Natural killer cell treated with Interleukin-12 subunit alpha and Interleukin-12 subunit beta and Interleukin-15 and Interleukin-18, amount 100 ng/mL, for 72 hours (primary cell): ENCODE results near the gene MAG. TPM values are rescaled to one million over a fixed set of nuclear protein-coding genes. Genes with fewer than 3 reads are reported as not detected.

Experiments
- ATAC-seq, 2 donors: fragments of 150-1000 bp; cut with Tn5 transposase in 1 of 2; sonication (Bioruptor Pico), chemical (Tn5 transposase) in 1 of 2; 2 replicates each; pipeline ENCODE4 v1.10.0; 2021
- DNase-seq: peaks from one replicate; pipeline ENCODE4 v3.0.0; 2022; ENCODE audit warnings: low spot score
- H3K27ac Mint-ChIP-seq, 2 donors: 1 replicate in 1 of 2; 2 replicates in 1 of 2; pipeline ENCODE4 v1.8.0; 2022; ENCODE audit warnings: mixed read lengths in 2 of 2, mild to moderate bottlenecking in 1 of 2, moderate library complexity in 1 of 2
- H3K27me3 Mint-ChIP-seq, 2 donors: 1 replicate in 1 of 2; 2 replicates in 1 of 2; pipeline ENCODE4 v1.8.0; 2022; ENCODE audit warnings: mixed read lengths in 2 of 2
- H3K36me3 Mint-ChIP-seq: one replicate; pipeline ENCODE4 v1.8.0; 2022; ENCODE audit warnings: mixed read lengths
- H3K4me1 Mint-ChIP-seq, 2 donors: 1 replicate in 1 of 2; 2 replicates in 1 of 2; pipeline ENCODE4 v1.8.0; 2022; ENCODE audit warnings: low read depth in 2 of 2, mixed read lengths in 2 of 2, mild to moderate bottlenecking in 1 of 2
- H3K4me3 Mint-ChIP-seq: one replicate; pipeline ENCODE4 v1.8.0; 2022; ENCODE audit warnings: mixed read lengths
- H3K9me3 Mint-ChIP-seq: 2 replicates; pipeline ENCODE4 v1.8.0; 2022; ENCODE audit warnings: mixed read lengths
- total RNA-seq, 2 donors: library from RNA; stranded (reverse); gene quantifications; one replicate each; pipeline ENCODE4 v1.2.3, GENCODE V29; 2022

The MAG gene
- total RNA-seq, 2 donors from 2014 or later, result 0.38 TPM; not detected in 1

- ATAC-seq (peak; percentile 28 to 62), DNase-seq (peak; percentile 75)
- Mint-ChIP-seq H3K9me3 (no peaks in the 10 kb centered on the region), H3K27me3 (no peaks in the 10 kb centered on the region), H3K4me3 (peak within 1 kb of the TSS; percentile 92), H3K27ac (peak within 1 kb of the TSS; percentile 88), H3K4me1 (peaks cover 19 to 31% of the 10 kb centered on the region in 2 donors), H3K36me3 (peaks cover 9% of the 10 kb centered on the region)
Observed at GRCh38 chr19:35268536-35269437, 23.2 kb upstream of the MAG start, which contains the start of gene USF2. Gene USF2 (plus strand): TSS chr19:35268962. CDS start chr19:35269102, 140 bp downstream.

GRCh38 chr19:35269438-35270117 is 22.4 kb upstream of the MAG start:
- H3K27ac Mint-ChIP-seq, result peak overlapping the region in 1 of 2 donors; percentile 16
- H3K4me1 Mint-ChIP-seq, result peaks cover 19 to 31% of the 10 kb centered on the region in 2 donors
- no peaks in the 10 kb centered on the region for H3K27me3 Mint-ChIP-seq
- H3K36me3 Mint-ChIP-seq, result peaks cover 9% of the 10 kb centered on the region
- ATAC-seq (peak; percentile 71 to 81), DNase-seq (peak; percentile 87)
- H3K4me3 Mint-ChIP-seq, result peak overlapping the region; percentile 63
- no peaks in the 10 kb centered on the region for H3K9me3 Mint-ChIP-seq

GRCh38 chr19:35270381-35270811 is 21.6 kb upstream of the MAG start:
- peaks cover 9% of the 10 kb centered on the region for H3K36me3 Mint-ChIP-seq
- peaks cover 16 to 24% of the 10 kb centered on the region in 2 donors for H3K4me1 Mint-ChIP-seq
- no peak for ATAC-seq
- H3K27me3 Mint-ChIP-seq, result no peaks in the 10 kb centered on the region
- peak overlapping the region in 1 of 2 donors; percentile 16 for H3K27ac Mint-ChIP-seq
- no peaks in the 10 kb centered on the region for H3K9me3 Mint-ChIP-seq
- no peak for DNase-seq
- peak overlapping the region; percentile 63 for H3K4me3 Mint-ChIP-seq

- Mint-ChIP-seq H3K27me3 (no peaks in the 10 kb centered on the region), H3K4me3 (no peak overlapping the region), H3K27ac (peak overlapping the region in 1 of 2 donors; percentile 70), H3K4me1 (peaks cover 5 to 13% of the 10 kb centered on the region in 2 donors), H3K9me3 (no peaks in the 10 kb centered on the region), H3K36me3 (peaks cover 9% of the 10 kb centered on the region)
- DNase-seq, result no peak
- no peak for ATAC-seq
Observed at GRCh38 chr19:35271546-35271945, 20.4 kb upstream of the MAG start.

GRCh38 chr19:35272122-35272719 is 19.7 kb upstream of the MAG start:
- DNase-seq, result no peak
- peaks cover 9% of the 10 kb centered on the region for H3K36me3 Mint-ChIP-seq
- no peak overlapping the region for H3K4me3 Mint-ChIP-seq
- H3K27me3 Mint-ChIP-seq, result no peaks in the 10 kb centered on the region
- no peaks in the 10 kb centered on the region for H3K9me3 Mint-ChIP-seq
- H3K27ac Mint-ChIP-seq, result peak overlapping the region in 1 of 2 donors; percentile 70
- peaks cover 4 to 15% of the 10 kb centered on the region in 2 donors for H3K4me1 Mint-ChIP-seq
- no peak for ATAC-seq

GRCh38 chr19:35272954-35273649 is 18.9 kb upstream of the MAG start:
- H3K4me1 Mint-ChIP-seq, result peaks cover 4 to 15% of the 10 kb centered on the region in 2 donors
- no peak for DNase-seq
- H3K27ac Mint-ChIP-seq, result no peak overlapping the region
- H3K36me3 Mint-ChIP-seq, result peaks cover 9% of the 10 kb centered on the region
- no peaks in the 10 kb centered on the region for H3K9me3 Mint-ChIP-seq
- H3K27me3 Mint-ChIP-seq, result no peaks in the 10 kb centered on the region
- H3K4me3 Mint-ChIP-seq, result no peak overlapping the region
- ATAC-seq, result no peak

- Mint-ChIP-seq H3K4me1 (peaks cover 4 to 15% of the 10 kb centered on the region in 2 donors), H3K36me3 (peaks cover 9% of the 10 kb centered on the region), H3K27me3 (no peaks in the 10 kb centered on the region), H3K9me3 (no peaks in the 10 kb centered on the region), H3K4me3 (no peak overlapping the region), H3K27ac (peak overlapping the region in 1 of 2 donors; percentile 25)
- no peak for ATAC-seq
- DNase-seq, result no peak
Observed at GRCh38 chr19:35273686-35274259, 18.2 kb upstream of the MAG start.

- Mint-ChIP-seq H3K27me3 (no peaks in the 10 kb centered on the region), H3K4me3 (no peak overlapping the region), H3K9me3 (no peaks in the 10 kb centered on the region), H3K4me1 (peaks cover 4 to 15% of the 10 kb centered on the region in 2 donors), H3K27ac (peak overlapping the region in 1 of 2 donors; percentile 25), H3K36me3 (peaks cover 9% of the 10 kb centered on the region)
- DNase-seq (no peak), ATAC-seq (no peak)
Observed at GRCh38 chr19:35274323-35274722, 17.6 kb upstream of the MAG start.

GRCh38 chr19:35276706-35277281 is 15.2 kb upstream of the MAG start:
- ATAC-seq (no peak), DNase-seq (no peak)
- Mint-ChIP-seq H3K9me3 (no peaks in the 10 kb centered on the region), H3K36me3 (peaks cover 9% of the 10 kb centered on the region), H3K4me3 (no peak overlapping the region), H3K27ac (peak overlapping the region in 1 of 2 donors; percentile 25), H3K27me3 (peaks cover 0 to 3% of the 10 kb centered on the region in 2 donors), H3K4me1 (peaks cover 4 to 13% of the 10 kb centered on the region in 2 donors)

GRCh38 chr19:35278578-35279284 is 13.2 kb upstream of the MAG start:
- DNase-seq (no peak), ATAC-seq (no peak)
- Mint-ChIP-seq H3K27ac (no peak overlapping the region), H3K36me3 (no peaks in the 10 kb centered on the region), H3K9me3 (no peaks in the 10 kb centered on the region), H3K4me3 (no peak overlapping the region), H3K27me3 (peaks cover 0 to 11% of the 10 kb centered on the region in 2 donors), H3K4me1 (peaks cover 0 to 8% of the 10 kb centered on the region in 2 donors)

GRCh38 chr19:35279374-35279773 is 12.6 kb upstream of the MAG start:
- peaks cover 0 to 8% of the 10 kb centered on the region in 2 donors for H3K4me1 Mint-ChIP-seq

More at GRCh38 chr19:35279374-35279773, 12.6 kb upstream of the MAG start:
- H3K27ac Mint-ChIP-seq, result no peak overlapping the region
- H3K4me3 Mint-ChIP-seq, result no peak overlapping the region
- peaks cover 0 to 13% of the 10 kb centered on the region in 2 donors for H3K27me3 Mint-ChIP-seq
- DNase-seq (no peak), ATAC-seq (no peak)
- H3K9me3 Mint-ChIP-seq, result no peaks in the 10 kb centered on the region
- no peaks in the 10 kb centered on the region for H3K36me3 Mint-ChIP-seq
